Thoracic aorta (tissue), 2 donors: ENCODE results near the gene CITED2. TPM values are rescaled to one million over a fixed set of nuclear protein-coding genes. Genes with fewer than 3 reads are reported as not detected.
"Not testable (repeated sequence)": the region's sequence is repeated elsewhere in the genome, so short reads cannot be mapped to it uniquely, and the experiment has no call there.

Experiments
- ATAC-seq: fragments of 150-250 bp; one replicate; pipeline ENCODE4 v1.8.0; 2017; ENCODE audit warnings: low read depth; ENCODE audit not compliant: insufficient number of reproducible peaks, low FRiP score
- DNase-seq: peaks from one replicate; pipeline ENCODE4 v3.0.0-alpha.2; 2020; ENCODE audit warnings: low spot score
- H3K27ac ChIP-seq, 2 donors: fragments of 200-600 bp; sonication (generic); 1 replicate in 1 of 2; 2 replicates in 1 of 2; pipeline ENCODE4 v1.5.1; 2016; ENCODE audit warnings: mild to moderate bottlenecking in 2 of 2, moderate library complexity in 2 of 2
- H3K27me3 ChIP-seq: fragments of 200-600 bp; sonication (generic); replicated peaks from 2 replicates; pipeline ENCODE4 v1.6.0; 2016; ENCODE audit warnings: mild to moderate bottlenecking; ENCODE audit not compliant: insufficient read depth
- H3K36me3 ChIP-seq: fragments of 200-600 bp; sonication (generic); one replicate; pipeline ENCODE4 v1.5.1; 2016
- H3K4me1 ChIP-seq, 2 donors: fragments of 200-600 bp; sonication (generic); 1 replicate in 1 of 2; 2 replicates in 1 of 2; pipeline versions ENCODE4 v1.5.1 to v1.6.0; 2016; ENCODE audit warnings: low read depth in 2 of 2, mild to moderate bottlenecking in 1 of 2; ENCODE audit not compliant: control insufficient read depth in 1 of 2
- H3K4me3 ChIP-seq: fragments of 200-600 bp; sonication (generic); 2 replicates; pipeline ENCODE4 v1.5.1; 2016; ENCODE audit warnings: mild to moderate bottlenecking
- H3K9me3 ChIP-seq: fragments of 200-600 bp; sonication (generic); 2 replicates; pipeline ENCODE4 v1.5.1; 2016
- CTCF ChIP-seq: fragments of 200-600 bp; sonication (generic); IDR thresholded peaks from one replicate; pipeline ENCODE4 v1.5.1; 2019; ENCODE audit warnings: antibody characterized with exemption
- total RNA-seq, 2 donors: library from RNA; depleted of rRNA; stranded (reverse); fragments of >200 nt; gene quantifications; one replicate each; pipeline versions ENCODE4 v1.1.0 to v1.2.3, GENCODE V29; 2016

The CITED2 gene
- total RNA-seq, 2 donors from 2014 or later, result 43.5 to 62.7 TPM

DNA sequence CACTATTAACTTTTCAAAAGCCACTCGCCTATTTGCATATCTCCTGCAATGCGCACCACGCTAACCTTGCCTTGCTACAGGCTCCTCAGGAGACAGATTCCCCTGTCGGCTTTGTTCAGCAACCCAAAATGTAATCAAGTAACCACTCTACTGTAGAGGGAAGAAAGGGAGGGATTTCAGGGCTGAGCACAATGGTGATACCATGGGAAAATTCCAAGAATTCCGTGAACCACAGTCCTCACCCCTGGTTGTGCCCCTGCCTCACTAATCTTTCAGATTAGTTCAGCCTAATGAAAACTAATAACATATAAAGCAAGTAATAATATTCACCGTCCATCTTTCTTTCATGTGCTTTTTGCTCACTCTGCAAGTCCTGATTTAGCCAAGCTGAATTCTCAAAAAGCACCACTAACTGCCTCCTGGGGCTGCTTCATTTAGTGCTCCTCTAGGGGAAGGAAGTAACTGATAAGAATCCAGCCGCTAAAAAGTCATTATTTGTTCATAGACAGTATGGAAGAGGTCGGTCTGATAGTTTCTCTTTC, 6.6 kb downstream of the CITED2 start:
- no peak overlapping the region for H3K27ac ChIP-seq
- peaks cover 15 to 43% of the 10 kb centered on the region in 2 donors for H3K4me1 ChIP-seq
- H3K9me3 ChIP-seq, result no peaks in the 10 kb centered on the region
- ATAC-seq, result no peak
- no peak for DNase-seq
- no peaks in the 10 kb centered on the region for H3K36me3 ChIP-seq
- no peaks in the 10 kb centered on the region for H3K27me3 ChIP-seq
- no peak for TF ChIP-seq CTCF
- no peak overlapping the region for H3K4me3 ChIP-seq

- no peaks in the 10 kb centered on the region for H3K27me3 ChIP-seq
- no peak overlapping the region for H3K4me3 ChIP-seq
- H3K4me1 ChIP-seq, result peaks cover 6 to 23% of the 10 kb centered on the region in 2 donors
- no peaks in the 10 kb centered on the region for H3K9me3 ChIP-seq
- no peak overlapping the region for H3K27ac ChIP-seq
- TF ChIP-seq CTCF, result no peak
- no peaks in the 10 kb centered on the region for H3K36me3 ChIP-seq
- DNase-seq, result no peak
- no peak for ATAC-seq
These were observed 9.5 kb downstream of the CITED2 start for GRCh38 chr6:139364982-139365379.

DNA sequence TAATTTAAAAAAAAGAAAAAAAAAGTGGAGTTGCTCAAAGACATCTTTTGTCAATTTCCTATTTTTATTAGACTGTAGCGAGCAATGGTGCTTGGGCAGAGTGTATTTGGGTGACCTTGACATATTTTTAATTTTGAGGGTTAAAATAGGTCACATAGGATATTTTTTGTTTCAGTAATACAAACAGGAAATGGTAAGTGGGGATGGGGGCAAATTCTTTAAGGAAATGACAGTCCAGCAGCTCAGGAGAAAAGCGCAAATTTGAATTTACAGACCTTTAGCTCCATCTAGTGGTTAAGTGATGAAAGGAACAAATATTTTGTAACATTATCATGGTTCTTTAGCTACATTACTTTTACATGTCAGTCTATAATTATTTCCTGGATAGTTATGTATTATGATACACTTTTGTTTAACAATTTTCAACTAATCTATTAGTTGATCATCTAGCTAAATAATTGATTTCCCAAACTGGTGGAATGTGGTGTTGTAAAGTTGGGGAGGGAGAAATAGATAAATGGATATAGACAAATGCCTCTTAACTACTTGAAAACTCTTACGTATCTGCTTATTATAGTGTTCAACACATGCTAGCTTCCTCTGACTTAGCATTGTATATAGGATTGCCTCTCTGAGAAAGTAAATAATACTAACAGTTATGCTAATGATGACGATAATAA, 10.0 kb downstream of the CITED2 start:
- Histone ChIP-seq H3K4me3 (no peak overlapping the region), H3K27ac (no peak overlapping the region), H3K4me1 (peaks cover 3 to 18% of the 10 kb centered on the region in 2 donors), H3K9me3 (no peaks in the 10 kb centered on the region), H3K36me3 (no peaks in the 10 kb centered on the region), H3K27me3 (no peaks in the 10 kb centered on the region)
- peak; percentile 85 for TF ChIP-seq CTCF
- ATAC-seq, result no peak
- no peak for DNase-seq

- peaks cover 0 to 12% of the 10 kb centered on the region in 2 donors for H3K4me1 ChIP-seq
- not testable (repeated sequence) for H3K4me3 ChIP-seq, ATAC-seq, DNase-seq, H3K36me3 ChIP-seq, H3K27ac ChIP-seq, H3K9me3 ChIP-seq, H3K27me3 ChIP-seq
These were observed 10.7 kb downstream of the CITED2 start for GRCh38 chr6:139363797-139364196.

- DNase-seq, H3K36me3 ChIP-seq, H3K27ac ChIP-seq, H3K27me3 ChIP-seq, ATAC-seq, H3K4me3 ChIP-seq, H3K4me1 ChIP-seq, H3K9me3 ChIP-seq: not testable (repeated sequence)
These were observed 11.3 kb downstream of the CITED2 start for GRCh38 chr6:139363123-139363522.

GRCh38 chr6:139361211-139361610, 13.2 kb downstream of the CITED2 start:
- Histone ChIP-seq H3K4me1 (no peaks in the 10 kb centered on the region), H3K27ac (no peak overlapping the region), H3K4me3 (no peak overlapping the region), H3K27me3 (no peaks in the 10 kb centered on the region), H3K9me3 (no peaks in the 10 kb centered on the region), H3K36me3 (no peaks in the 10 kb centered on the region)
- TF ChIP-seq CTCF, result no peak
- ATAC-seq (no peak), DNase-seq (no peak)
